CD8-positive, alpha-beta memory T cell (primary cell): ENCODE measurements around the gene MYO18A. TPM values are rescaled to one million over a fixed set of nuclear protein-coding genes. Genes with fewer than 3 reads are reported as not detected.
"Not testable (repeated sequence)": the region's sequence is repeated elsewhere in the genome, so short reads cannot be mapped to it uniquely, and the experiment has no call there.

ENCODE experiments used
- CTCF ChIA-PET: fragments of 350-600 bp; sonication (Branson Sonifier 250); formaldehyde crosslinking; loops from one replicate; lab custom pipeline; 2021; ENCODE audit warnings: antibody characterized with exemption; lab: Charles Lee
- POLR2A ChIA-PET: fragments of 350-600 bp; sonication (Branson Sonifier 250); formaldehyde crosslinking; loops from one replicate; lab custom pipeline; 2021; ENCODE audit warnings: antibody characterized with exemption; lab: Charles Lee
- DNase-seq, 5 donors: peaks; one replicate each; pipeline versions ENCODE4 v3.0.0 to v3.0.0-alpha.2; 2020 to 2022; ENCODE audit warnings: mixed read lengths in 1 of 5
- H3K27ac ChIP-seq: one replicate; pipeline ENCODE4 v1.7.0; 2013; ENCODE audit warnings: low read depth, mild to moderate bottlenecking, low read length, moderate library complexity
- H3K27me3 ChIP-seq: 2 replicates; pipeline ENCODE4 v1.7.0; 2013; ENCODE audit warnings: low read length, mild to moderate bottlenecking; ENCODE audit not compliant: insufficient read depth, poor library complexity, severe bottlenecking
- H3K36me3 ChIP-seq: 2 replicates; pipeline ENCODE4 v1.7.0; 2013; ENCODE audit warnings: mild to moderate bottlenecking, low read length, moderate library complexity; ENCODE audit not compliant: insufficient read depth
- H3K4me1 ChIP-seq: 2 replicates; pipeline ENCODE4 v1.7.0; 2013; ENCODE audit warnings: mild to moderate bottlenecking, low read length, moderate library complexity; ENCODE audit not compliant: insufficient read depth
- H3K4me3 ChIP-seq: 2 replicates; pipeline ENCODE4 v1.7.0; 2013; ENCODE audit warnings: mild to moderate bottlenecking, low read length
- H3K9me3 ChIP-seq: 2 replicates; pipeline ENCODE4 v1.7.0; 2013; ENCODE audit warnings: mild to moderate bottlenecking, low read length
- H3K27ac Mint-ChIP-seq, 8 donors: one replicate each; pipeline ENCODE4 v1.8.0; 2020 to 2021; ENCODE audit warnings: mixed read lengths in 8 of 8, mild to moderate bottlenecking in 6 of 8, inconsistent platforms in 3 of 8, moderate library complexity in 3 of 8
- H3K27me3 Mint-ChIP-seq, 2 donors: one replicate each; pipeline ENCODE4 v1.8.0; 2020 to 2021; ENCODE audit warnings: mixed read lengths in 2 of 2, mild to moderate bottlenecking in 1 of 2, moderate library complexity in 1 of 2
- H3K36me3 Mint-ChIP-seq, 3 donors: one replicate each; pipeline ENCODE4 v1.8.0; 2020 to 2021; ENCODE audit warnings: mixed read lengths in 3 of 3, inconsistent platforms in 1 of 3, mild to moderate bottlenecking in 1 of 3
- H3K4me1 Mint-ChIP-seq, 3 donors: one replicate each; pipeline ENCODE4 v1.8.0; 2020 to 2021; ENCODE audit warnings: mixed read lengths in 3 of 3, inconsistent platforms in 1 of 3, mild to moderate bottlenecking in 1 of 3
- H3K4me3 Mint-ChIP-seq, 7 donors: one replicate each; pipeline ENCODE4 v1.8.0; 2020 to 2021; ENCODE audit warnings: mixed read lengths in 7 of 7, mild to moderate bottlenecking in 6 of 7, moderate library complexity in 4 of 7, inconsistent platforms in 2 of 7
- H3K9me3 Mint-ChIP-seq, 5 donors: one replicate each; pipeline ENCODE4 v1.8.0; 2020 to 2022; ENCODE audit warnings: mixed read lengths in 5 of 5, mild to moderate bottlenecking in 3 of 5, moderate library complexity in 2 of 5, inconsistent platforms in 1 of 5
- polyA plus RNA-seq: library from polyadenylated mRNA; unstranded; fragments of 300-500 nt; fragmentation: Illumina TruSeq; gene quantifications from one replicate; pipeline ENCODE4 v1.2.3, GENCODE V29; 2021
- total RNA-seq, 2 experiments: library from RNA; stranded (reverse); gene quantifications; one replicate each; pipeline ENCODE4 v1.2.3, GENCODE V29; 2021

MYO18A gene
- total RNA-seq (10 to 100 TPM; 34.0 to 39.7 TPM), polyA plus RNA-seq (39.7 TPM)

- DNase-seq = peak; percentile 68 to 83 (median 71)
- H3K4me3 Mint-ChIP-seq = peak within 1 kb of the TSS; percentile 65 to 91 (median 73)
- CTCF ChIA-PET = interaction anchor here (0.5 to 9.7 kb wide), 27 partner anchors 8 to 331 kb away, joined by 3 to 211 read pairs (median 5); no protein-coding TSS in a partner anchor
- Histone ChIP-seq H3K36me3 (no peaks in the 10 kb centered on the region), H3K4me1 (peaks cover 17% of the 10 kb centered on the region), H3K4me3 (peak within 1 kb of the TSS; percentile 46), H3K27ac (peak within 1 kb of the TSS; percentile 35), H3K27me3 (no peaks in the 10 kb centered on the region), H3K9me3 (no peaks in the 10 kb centered on the region)
- H3K36me3 Mint-ChIP-seq = peaks cover 0 to 2% (median 0%) of the 10 kb centered on the region in 3 donors
- H3K9me3 Mint-ChIP-seq = no peaks in the 10 kb centered on the region
- POLR2A ChIA-PET = interaction anchor here (0.6 to 1.6 kb wide), 5 partner anchors 31 to 194 kb away, joined by 3 to 12 read pairs (median 5); no protein-coding TSS in a partner anchor
- H3K27me3 Mint-ChIP-seq = peaks cover 4% of the 10 kb centered on the region in 2 donors
- peak within 1 kb of the TSS in 5 of 8 donors; percentile 10 to 63 (median 45) for H3K27ac Mint-ChIP-seq
- peaks cover 23 to 38% (median 26%) of the 10 kb centered on the region in 3 donors for H3K4me1 Mint-ChIP-seq
Measured at GRCh38 chr17:29180034-29180787, at the start of gene MYO18A. Gene MYO18A, minus strand, starts transcription at chr17:29180398. Its CDS starts 13,458 bp downstream, at chr17:29166940.

- CTCF ChIA-PET = interaction anchor here (0.7 to 1.8 kb wide), 2 partner anchors 77 to 80 kb away, joined by 3 to 7 read pairs; no protein-coding TSS in a partner anchor
- Mint-ChIP-seq H3K27me3 (peaks cover 5 to 7% of the 10 kb centered on the region in 2 donors), H3K4me1 (no peaks in the 10 kb centered on the region), H3K9me3 (no peaks in the 10 kb centered on the region), H3K36me3 (no peaks in the 10 kb centered on the region), H3K27ac (peak overlapping the region in 1 of 8 donors; percentile 17), H3K4me3 (no peak overlapping the region)
- POLR2A ChIA-PET = no interaction called here
- Histone ChIP-seq H3K9me3 (no peaks in the 10 kb centered on the region), H3K4me3 (no peak overlapping the region), H3K4me1 (no peaks in the 10 kb centered on the region), H3K27ac (no peak overlapping the region), H3K36me3 (no peaks in the 10 kb centered on the region), H3K27me3 (no peaks in the 10 kb centered on the region)
- DNase-seq = no peak
Measured at GRCh38 chr17:29225396-29225795, 45.2 kb upstream of the MYO18A start.

GRCh38 chr17:29221338-29221737 lies 41.1 kb upstream of the MYO18A start:
- H3K9me3 ChIP-seq, H3K27ac ChIP-seq, H3K27ac Mint-ChIP-seq, POLR2A ChIA-PET, H3K27me3 Mint-ChIP-seq, H3K4me1 Mint-ChIP-seq, H3K9me3 Mint-ChIP-seq, H3K36me3 ChIP-seq, H3K4me1 ChIP-seq, H3K27me3 ChIP-seq, DNase-seq, H3K4me3 ChIP-seq, H3K36me3 Mint-ChIP-seq, H3K4me3 Mint-ChIP-seq: not testable (repeated sequence)
- CTCF ChIA-PET = interaction anchor here (3.3 to 10.1 kb wide), 4 partner anchors 27 to 97 kb away, joined by 12 to 159 read pairs (median 27); partner anchors contain the start of gene MYO18A

- H3K4me1 ChIP-seq = peaks cover 4% of the 10 kb centered on the region
- H3K27me3 ChIP-seq = no peaks in the 10 kb centered on the region
- H3K36me3 ChIP-seq = no peaks in the 10 kb centered on the region
- Mint-ChIP-seq H3K36me3 (no peaks in the 10 kb centered on the region), H3K4me3 (peak overlapping the region in 1 of 7 donors; percentile 13), H3K9me3 (no peaks in the 10 kb centered on the region), H3K27ac (peak overlapping the region in 3 of 8 donors; percentile 17 to 54 (median 26)), H3K27me3 (peaks cover 0 to 7% of the 10 kb centered on the region in 2 donors), H3K4me1 (peaks cover 8 to 10% (median 9%) of the 10 kb centered on the region in 3 donors)
- no peak overlapping the region for H3K27ac ChIP-seq
- H3K4me3 ChIP-seq = no peak overlapping the region
- ChIA-PET POLR2A (interaction anchor here (0.6 kb wide), 2 partner anchors 73 to 531 kb away, joined by 4 read pairs; no protein-coding TSS in a partner anchor), CTCF (interaction anchor here (0.7 to 10.1 kb wide), 15 partner anchors 10 to 266 kb away, joined by 3 to 159 read pairs (median 7); partner anchors contain the start of gene MYO18A)
- no peaks in the 10 kb centered on the region for H3K9me3 ChIP-seq
- peak; percentile 57 to 79 (median 63) for DNase-seq
Measured at GRCh38 chr17:29219378-29220047, 39.3 kb upstream of the MYO18A start.

- Mint-ChIP-seq H3K27me3 (peaks cover 0 to 3% of the 10 kb centered on the region in 2 donors), H3K4me3 (no peak overlapping the region), H3K27ac (no peak overlapping the region), H3K4me1 (peaks cover 8 to 10% (median 9%) of the 10 kb centered on the region in 3 donors), H3K36me3 (no peaks in the 10 kb centered on the region), H3K9me3 (no peaks in the 10 kb centered on the region)
- Histone ChIP-seq H3K27ac (no peak overlapping the region), H3K36me3 (no peaks in the 10 kb centered on the region), H3K4me1 (peaks cover 4% of the 10 kb centered on the region), H3K4me3 (no peak overlapping the region), H3K27me3 (no peaks in the 10 kb centered on the region), H3K9me3 (no peaks in the 10 kb centered on the region)
- DNase-seq = no peak
- CTCF ChIA-PET = interaction anchor here (0.7 to 10.1 kb wide), 5 partner anchors 10 to 93 kb away, joined by 3 to 159 read pairs (median 4); no protein-coding TSS in a partner anchor
- POLR2A ChIA-PET = interaction anchor here (1.0 kb wide), 1 partner anchor 68 kb away, joined by 3 read pairs; no protein-coding TSS in a partner anchor
Measured at GRCh38 chr17:29216856-29217255, 36.7 kb upstream of the MYO18A start.

GRCh38 chr17:29216181-29216580 lies 36.0 kb upstream of the MYO18A start:
- H3K4me3 ChIP-seq = no peak overlapping the region
- H3K27ac ChIP-seq = no peak overlapping the region
- H3K9me3 Mint-ChIP-seq = no peaks in the 10 kb centered on the region
- CTCF ChIA-PET = interaction anchor here (1.6 to 10.1 kb wide), 2 partner anchors 9 to 69 kb away, joined by 6 to 159 read pairs; no protein-coding TSS in a partner anchor
- peaks cover 4% of the 10 kb centered on the region for H3K4me1 ChIP-seq
- H3K27me3 Mint-ChIP-seq = peaks cover 0 to 3% of the 10 kb centered on the region in 2 donors
- H3K27ac Mint-ChIP-seq = no peak overlapping the region
- no peak overlapping the region for H3K4me3 Mint-ChIP-seq
- POLR2A ChIA-PET = no interaction called here
- H3K36me3 Mint-ChIP-seq = no peaks in the 10 kb centered on the region
- H3K27me3 ChIP-seq = no peaks in the 10 kb centered on the region
- DNase-seq = no peak
- peaks cover 8 to 10% (median 9%) of the 10 kb centered on the region in 3 donors for H3K4me1 Mint-ChIP-seq
- H3K36me3 ChIP-seq = no peaks in the 10 kb centered on the region
- no peaks in the 10 kb centered on the region for H3K9me3 ChIP-seq

GRCh38 chr17:29215717-29216116 lies 35.5 kb upstream of the MYO18A start:
- ChIA-PET POLR2A (no interaction called here), CTCF (interaction anchor here (1.6 to 10.1 kb wide), 2 partner anchors 8 to 68 kb away, joined by 6 to 159 read pairs; no protein-coding TSS in a partner anchor)
- no peak for DNase-seq
- Histone ChIP-seq H3K27me3 (no peaks in the 10 kb centered on the region), H3K9me3 (no peaks in the 10 kb centered on the region), H3K36me3 (no peaks in the 10 kb centered on the region), H3K4me3 (no peak overlapping the region), H3K27ac (no peak overlapping the region), H3K4me1 (peaks cover 4% of the 10 kb centered on the region)
- Mint-ChIP-seq H3K36me3 (no peaks in the 10 kb centered on the region), H3K27me3 (peaks cover 0 to 1% of the 10 kb centered on the region in 2 donors), H3K27ac (no peak overlapping the region), H3K4me1 (peaks cover 8 to 10% (median 9%) of the 10 kb centered on the region in 3 donors), H3K4me3 (no peak overlapping the region), H3K9me3 (no peaks in the 10 kb centered on the region)
